Measurements from ENCODE around the gene MAU2. TPM values are rescaled to one million over a fixed set of nuclear protein-coding genes. Genes with fewer than 3 reads are reported as not detected.
A peak's percentile ranks its signal among the peaks of the same experiment; 100 is the strongest.

Gene MAU2
- total RNA-seq, 2 donors from 2014 or later = 52.5 to 106 TPM

GRCh38 chr19:19319732-19320360, 783 bp upstream of the MAU2 start:
- Histone ChIP-seq H3K4me3 (peak overlapping the region; percentile 98 to 100), H3K9me3 (no peaks in the 10 kb centered on the region), H3K27me3 (replicated peaks; ENCODE audit: insufficient read depth) (no peaks in the 10 kb centered on the region), H3K4me1 (replicated peaks) (peaks cover 4% of the 10 kb centered on the region), H3K36me3 (peaks cover 5 to 8% of the 10 kb centered on the region in 2 donors), H3K27ac (peak overlapping the region; percentile 88 to 90)
- TF ChIP-seq POLR2A (IDR thresholded peaks at IDR 0.05) (no peak), POLR2AphosphoS5 (IDR thresholded peaks at IDR 0.05) (no peak), CTCF (IDR thresholded peaks at IDR 0.05) (no peak)
- DNase-seq (ENCODE audit: low spot score) = no peak
- 7% methylated on average over 32 of the region's 32 CpGs for WGBS
- intact Hi-C loops (cut with DNase I) = loop anchor here (5.0 kb wide), 1 partner anchor 128 kb away; the partner anchor contains the start of genes BORCS8 and RFXANK

DNA sequence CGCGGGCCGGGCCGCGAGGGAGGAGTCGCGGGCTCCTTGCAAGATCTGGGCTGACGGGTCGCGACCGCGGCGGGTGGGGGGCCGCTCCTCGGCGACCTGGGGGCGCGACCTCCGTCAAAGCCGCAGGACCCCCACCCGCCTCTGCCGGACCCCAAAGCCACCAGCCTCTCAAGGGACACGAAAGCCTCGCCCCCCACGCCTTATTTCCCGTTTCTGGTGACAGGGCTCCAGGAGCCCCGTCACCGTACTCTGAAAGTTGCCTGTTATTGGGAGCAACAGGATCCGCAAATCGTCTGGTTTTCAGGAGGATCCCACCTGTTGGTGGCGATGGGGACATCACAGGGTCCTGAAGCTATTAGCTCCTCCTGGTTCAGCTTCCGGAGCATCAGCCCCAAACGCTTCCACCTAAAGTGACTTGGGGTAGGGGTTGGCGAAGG, 530 bp downstream of the MAU2 start:
- peak overlapping the region; percentile 98 to 100 for H3K4me3 ChIP-seq
- H3K9me3 ChIP-seq = no peaks in the 10 kb centered on the region
- intact Hi-C loops (cut with DNase I) = loop anchor here (5.0 kb wide), 1 partner anchor 129 kb away; the partner anchor contains the start of genes BORCS8 and RFXANK
- H3K27me3 ChIP-seq (replicated peaks; ENCODE audit: insufficient read depth) = no peaks in the 10 kb centered on the region
- WGBS = under 1% methylated on average over 31 of the region's 34 CpGs
- H3K27ac ChIP-seq = peak overlapping the region; percentile 88 to 90
- TF ChIP-seq POLR2AphosphoS5 (IDR thresholded peaks at IDR 0.05) (no peak), POLR2A (IDR thresholded peaks at IDR 0.05) (no peak), CTCF (IDR thresholded peaks at IDR 0.05) (no peak)
- no peak for DNase-seq (ENCODE audit: low spot score)
- peaks cover 4% of the 10 kb centered on the region for H3K4me1 ChIP-seq (replicated peaks)
- peaks cover 0 to under 1% of the 10 kb centered on the region in 2 donors for H3K36me3 ChIP-seq

DNA sequence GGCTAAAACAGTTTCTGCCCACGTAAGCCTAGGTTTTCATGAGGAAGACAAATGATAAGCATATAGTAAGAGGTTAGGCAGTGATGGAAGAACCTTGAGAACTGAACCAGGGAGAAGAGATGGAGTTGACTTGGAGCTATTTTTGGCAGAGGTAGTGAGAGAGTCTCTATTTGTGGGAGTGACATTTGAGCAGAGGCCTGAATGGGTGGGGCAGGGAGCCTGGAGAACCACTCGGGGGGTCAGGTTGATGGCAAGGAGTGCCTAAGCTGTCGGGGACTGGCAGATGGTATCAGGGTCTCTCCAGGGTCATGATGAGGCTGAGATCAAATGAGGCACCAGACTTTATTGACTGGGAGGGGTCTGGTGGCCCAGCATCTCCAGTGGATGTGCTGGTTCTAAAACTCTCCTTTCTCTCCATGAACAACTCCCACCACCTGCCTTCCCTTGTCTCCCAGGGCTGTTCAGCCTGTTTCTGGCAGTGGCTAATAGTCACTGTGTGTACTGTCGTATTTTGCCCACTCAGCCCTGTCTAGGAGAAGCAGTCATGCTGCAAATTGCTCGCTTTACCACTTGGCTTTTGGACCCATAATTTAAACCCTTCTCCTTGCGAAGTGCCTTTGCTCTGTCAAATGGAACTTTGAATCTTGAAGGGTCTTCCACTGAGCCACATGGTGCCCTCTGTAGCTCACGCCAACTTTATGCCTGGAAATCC, 3.6 kb downstream of the MAU2 start:
- H3K9me3 ChIP-seq = no peaks in the 10 kb centered on the region
- WGBS = 86% methylated on average over 7 of the region's 7 CpGs
- intact Hi-C loops (cut with DNase I) = loop anchor here (5.0 kb wide), 1 partner anchor 132 kb away; the partner anchor contains the start of genes BORCS8 and RFXANK
- H3K4me3 ChIP-seq = no peak overlapping the region
- H3K4me1 ChIP-seq (replicated peaks) = peaks cover 4% of the 10 kb centered on the region
- H3K27ac ChIP-seq = no peak overlapping the region
- TF ChIP-seq POLR2AphosphoS5 (IDR thresholded peaks at IDR 0.05) = no peak
- no peak for TF ChIP-seq CTCF (IDR thresholded peaks at IDR 0.05)
- no peak for TF ChIP-seq POLR2A (IDR thresholded peaks at IDR 0.05)
- peaks cover 0 to 8% of the 10 kb centered on the region in 2 donors for H3K36me3 ChIP-seq
- no peak for DNase-seq (ENCODE audit: low spot score)
- no peaks in the 10 kb centered on the region for H3K27me3 ChIP-seq (replicated peaks; ENCODE audit: insufficient read depth)

- Histone ChIP-seq H3K4me3 (no peak overlapping the region), H3K27me3 (replicated peaks; ENCODE audit: insufficient read depth) (no peaks in the 10 kb centered on the region), H3K36me3 (peaks cover 0 to 8% of the 10 kb centered on the region in 2 donors), H3K9me3 (no peaks in the 10 kb centered on the region), H3K4me1 (replicated peaks) (no peaks in the 10 kb centered on the region), H3K27ac (no peak overlapping the region)
- intact Hi-C loops (cut with DNase I) = no loop called here
- WGBS = 89% methylated on average over 8 of the region's 8 CpGs
- TF ChIP-seq CTCF (IDR thresholded peaks at IDR 0.05) = no peak
- no peak for TF ChIP-seq POLR2A (IDR thresholded peaks at IDR 0.05)
- no peak for TF ChIP-seq POLR2AphosphoS5 (IDR thresholded peaks at IDR 0.05)
- no peak for DNase-seq (ENCODE audit: low spot score)
Observed at GRCh38 chr19:19327672-19328071, 7.0 kb downstream of the MAU2 start.

All from prostate gland (tissue), 2 donors.